Measurements from ENCODE around the gene SOX18. TPM values are rescaled to one million over a fixed set of nuclear protein-coding genes. Genes with fewer than 3 reads are reported as not detected.

The SOX18 gene
- total and polyA plus RNA-seq, 2 donors from 2014 or later: 36.5 to 56.7 TPM

- no peak for TF ChIP-seq CTCF (IDR thresholded peaks at IDR 0.05; ENCODE audit: borderline replicate concordance, extremely low read depth, insufficient read depth)
- no peak for DNase-seq
- H3K4me1 ChIP-seq (ENCODE audit: control insufficient read depth in 2 of 3, insufficient read depth in 2 of 3, low read depth in 1 of 3, low read length in 3 of 3): peaks cover 0 to 4% (median 0%) of the 10 kb centered on the region in 3 donors
- H3K9me3 ChIP-seq (ENCODE audit: control insufficient read depth in 2 of 3, insufficient read depth in 1 of 3, low read length in 3 of 3): no peaks in the 10 kb centered on the region
- intact Hi-C loops (cut with DNase I): no loop called here
- H3K9ac ChIP-seq (ENCODE audit: low read length in 3 of 3): no peak overlapping the region
- no peaks in the 10 kb centered on the region for H3K27me3 ChIP-seq (ENCODE audit: control insufficient read depth, insufficient read depth, low read length)
- no peak for FAIRE-seq
- H3K27ac ChIP-seq (ENCODE audit: low read depth in 2 of 2, low read length in 2 of 2): no peak overlapping the region
- no peak overlapping the region for H3K4me3 ChIP-seq (ENCODE audit: low read length in 3 of 3)
- peaks cover 16 to 39% (median 35%) of the 10 kb centered on the region in 3 donors for H3K36me3 ChIP-seq (ENCODE audit: control insufficient read depth in 2 of 3, insufficient read depth in 3 of 3, low read length in 3 of 3)
Measured at GRCh38 chr20:64011366-64011779, 38.1 kb downstream of the SOX18 start.

GRCh38 chr20:64010711-64011237, 38.7 kb downstream of the SOX18 start:
- Histone ChIP-seq H3K4me3 (ENCODE audit: low read length in 3 of 3) (no peak overlapping the region), H3K27me3 (ENCODE audit: control insufficient read depth, insufficient read depth, low read length) (no peaks in the 10 kb centered on the region), H3K4me1 (ENCODE audit: control insufficient read depth in 2 of 3, insufficient read depth in 2 of 3, low read depth in 1 of 3, low read length in 3 of 3) (peaks cover 0 to 4% (median 0%) of the 10 kb centered on the region in 3 donors), H3K9ac (ENCODE audit: low read length in 3 of 3) (no peak overlapping the region), H3K27ac (ENCODE audit: low read depth in 2 of 2, low read length in 2 of 2) (no peak overlapping the region), H3K9me3 (ENCODE audit: control insufficient read depth in 2 of 3, insufficient read depth in 1 of 3, low read length in 3 of 3) (no peaks in the 10 kb centered on the region), H3K36me3 (ENCODE audit: control insufficient read depth in 2 of 3, insufficient read depth in 3 of 3, low read length in 3 of 3) (peaks cover 16 to 41% (median 35%) of the 10 kb centered on the region in 3 donors)
- TF ChIP-seq CTCF (IDR thresholded peaks at IDR 0.05; ENCODE audit: borderline replicate concordance, extremely low read depth, insufficient read depth): no peak
- intact Hi-C loops (cut with DNase I): no loop called here
- FAIRE-seq (no peak), DNase-seq (no peak)

GRCh38 chr20:64009811-64010387, 39.5 kb downstream of the SOX18 start:
- no peak for FAIRE-seq
- Histone ChIP-seq H3K9ac (ENCODE audit: low read length in 3 of 3) (no peak overlapping the region), H3K36me3 (ENCODE audit: control insufficient read depth in 2 of 3, insufficient read depth in 3 of 3, low read length in 3 of 3) (peaks cover 17 to 40% (median 34%) of the 10 kb centered on the region in 3 donors), H3K27me3 (ENCODE audit: control insufficient read depth, insufficient read depth, low read length) (no peaks in the 10 kb centered on the region), H3K4me1 (ENCODE audit: control insufficient read depth in 2 of 3, insufficient read depth in 2 of 3, low read depth in 1 of 3, low read length in 3 of 3) (peaks cover 0 to 4% (median 0%) of the 10 kb centered on the region in 3 donors), H3K27ac (ENCODE audit: low read depth in 2 of 2, low read length in 2 of 2) (no peak overlapping the region), H3K9me3 (ENCODE audit: control insufficient read depth in 2 of 3, insufficient read depth in 1 of 3, low read length in 3 of 3) (no peaks in the 10 kb centered on the region), H3K4me3 (ENCODE audit: low read length in 3 of 3) (no peak overlapping the region)
- intact Hi-C loops (cut with DNase I): no loop called here
- DNase-seq: no peak
- TF ChIP-seq CTCF (IDR thresholded peaks at IDR 0.05; ENCODE audit: borderline replicate concordance, extremely low read depth, insufficient read depth): no peak

Data from kidney (tissue), 14 donors.